AG09309 (cell line): ENCODE measurements around the gene DDR2.
A peak's percentile ranks its signal among the peaks of the same experiment; 100 is the strongest.
"Not testable (repeated sequence)": the region's sequence is repeated elsewhere in the genome, so short reads cannot be mapped to it uniquely, and the experiment has no call there.

ENCODE experiments used
- DNase-seq: peaks from one replicate; pipeline ENCODE4 v3.0.0-alpha.2; 2010; ENCODE audit warnings: low read depth
- H3K4me3 ChIP-seq: 2 replicates; pipeline ENCODE4 v1.5.1; 2011; ENCODE audit warnings: mild to moderate bottlenecking, low read depth, low read length, moderate library complexity; ENCODE audit not compliant: control insufficient read depth
- TF ChIP-seq, protein P1 (sequence below): IDR thresholded peaks from 2 replicates; pipeline ENCODE4 v1.5.1; 2011; ENCODE audit warnings: mild to moderate bottlenecking, low read depth, low read length, inconsistent platforms; ENCODE audit not compliant: insufficient read depth, control insufficient read depth; ENCODE audit errors: missing control alignments

The DDR2 gene

DNA sequence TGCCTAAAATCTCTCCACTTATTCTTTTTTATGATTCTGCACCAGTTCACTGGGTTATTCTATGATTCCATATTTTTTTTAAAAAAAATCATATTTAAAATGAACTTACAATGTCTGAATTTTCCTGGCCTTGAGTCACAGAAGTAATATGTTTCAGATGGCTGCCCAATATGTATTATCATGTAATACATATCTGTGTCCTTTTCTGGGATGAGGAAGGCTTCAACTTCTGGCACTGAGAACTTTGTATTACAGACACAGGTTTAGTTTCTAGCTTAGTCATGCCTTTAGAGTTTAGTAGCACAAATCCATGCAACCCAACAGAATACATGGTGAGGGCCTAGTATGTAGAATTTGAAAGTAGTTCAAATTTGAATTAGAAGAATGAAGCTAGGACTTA is 150.4 kb downstream of the DDR2 start:
- TF ChIP-seq, protein P1, sequence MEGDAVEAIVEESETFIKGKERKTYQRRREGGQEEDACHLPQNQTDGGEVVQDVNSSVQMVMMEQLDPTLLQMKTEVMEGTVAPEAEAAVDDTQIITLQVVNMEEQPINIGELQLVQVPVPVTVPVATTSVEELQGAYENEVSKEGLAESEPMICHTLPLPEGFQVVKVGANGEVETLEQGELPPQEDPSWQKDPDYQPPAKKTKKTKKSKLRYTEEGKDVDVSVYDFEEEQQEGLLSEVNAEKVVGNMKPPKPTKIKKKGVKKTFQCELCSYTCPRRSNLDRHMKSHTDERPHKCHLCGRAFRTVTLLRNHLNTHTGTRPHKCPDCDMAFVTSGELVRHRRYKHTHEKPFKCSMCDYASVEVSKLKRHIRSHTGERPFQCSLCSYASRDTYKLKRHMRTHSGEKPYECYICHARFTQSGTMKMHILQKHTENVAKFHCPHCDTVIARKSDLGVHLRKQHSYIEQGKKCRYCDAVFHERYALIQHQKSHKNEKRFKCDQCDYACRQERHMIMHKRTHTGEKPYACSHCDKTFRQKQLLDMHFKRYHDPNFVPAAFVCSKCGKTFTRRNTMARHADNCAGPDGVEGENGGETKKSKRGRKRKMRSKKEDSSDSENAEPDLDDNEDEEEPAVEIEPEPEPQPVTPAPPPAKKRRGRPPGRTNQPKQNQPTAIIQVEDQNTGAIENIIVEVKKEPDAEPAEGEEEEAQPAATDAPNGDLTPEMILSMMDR, result no peak
- DNase-seq, result no peak
- H3K4me3 ChIP-seq, result no peak overlapping the region

DNA sequence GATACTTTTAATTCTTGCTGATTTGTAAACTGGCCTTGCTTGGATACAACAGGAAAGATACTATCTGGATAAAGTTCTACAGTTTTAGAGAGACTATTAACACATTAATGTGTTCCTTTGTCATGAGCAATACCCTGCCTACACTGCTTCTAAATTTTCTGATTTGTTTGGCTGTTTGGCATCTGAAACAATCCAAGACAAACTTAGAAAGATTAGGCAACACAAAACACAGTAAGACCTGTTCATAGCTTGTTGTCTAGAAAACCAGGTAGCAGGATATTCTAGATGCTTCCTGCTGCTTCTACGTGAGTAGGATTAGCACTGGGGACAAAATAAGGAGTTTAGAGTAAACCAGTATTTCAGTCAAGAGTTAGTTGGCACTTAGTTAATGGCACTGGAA is 152.7 kb downstream of the DDR2 start:
- H3K4me3 ChIP-seq, DNase-seq: not testable (repeated sequence)

DNA sequence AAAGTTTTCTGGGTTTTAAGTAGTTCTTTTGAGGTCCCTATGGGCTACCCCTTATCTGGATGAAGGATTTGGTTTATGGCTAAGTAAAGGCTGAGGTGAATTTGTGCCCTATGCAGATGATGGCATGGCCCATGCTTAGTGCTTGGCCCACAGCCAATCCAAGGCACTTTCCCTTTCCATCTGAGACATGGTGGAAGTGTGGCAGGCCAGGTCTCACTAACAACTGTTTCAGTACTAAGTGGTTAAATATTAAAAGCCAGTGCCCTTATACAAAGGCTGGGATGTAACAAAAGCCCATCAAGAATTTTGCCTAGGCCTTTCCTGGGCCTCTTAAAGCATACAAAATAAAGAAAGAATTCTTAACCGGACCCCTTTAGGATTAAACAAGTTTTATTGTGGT is 156.5 kb downstream of the DDR2 start:
- DNase-seq, H3K4me3 ChIP-seq: not testable (repeated sequence)

DNA sequence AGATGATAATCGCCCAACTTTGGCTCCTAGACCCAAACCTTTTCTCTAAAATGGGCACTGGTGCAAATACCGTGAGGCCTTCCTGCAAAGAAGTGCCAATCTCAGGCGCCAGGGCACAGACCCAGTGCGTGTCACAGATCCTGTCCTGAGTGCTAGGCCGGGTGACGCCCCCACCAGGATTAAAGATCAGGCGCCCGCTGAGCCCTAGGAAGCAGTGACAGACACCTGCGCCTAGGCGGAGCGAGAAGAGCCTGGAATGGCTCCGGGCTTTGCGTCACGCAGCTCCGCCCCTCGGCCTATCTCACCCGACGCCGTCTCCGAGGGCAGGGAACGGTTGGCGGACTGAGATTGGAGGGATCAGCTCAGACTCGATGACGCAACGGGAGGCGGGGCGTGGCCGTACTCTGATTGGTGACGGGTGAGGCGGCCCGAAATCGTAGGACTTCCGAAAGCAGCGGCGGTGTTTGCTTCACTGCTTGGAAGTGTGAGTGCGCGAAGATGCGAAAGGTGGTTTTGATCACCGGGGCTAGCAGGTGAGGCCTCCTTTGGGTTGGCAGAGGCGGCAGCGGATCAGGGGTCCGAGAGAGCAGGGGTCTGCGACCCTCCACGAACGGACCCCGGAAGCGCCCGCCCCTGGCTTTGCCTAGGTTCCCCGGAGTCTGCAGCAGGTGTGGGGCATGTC is 158.2 kb downstream of the DDR2 start, which contains the start of gene HSD17B7:
TSS of gene HSD17B7 (plus strand) at position 400 of the 682 bp plus-strand sequence. CDS start at position 499, 99 bp downstream.
- peak within 1 kb of the TSS; percentile 51 for H3K4me3 ChIP-seq
- not testable (repeated sequence) for DNase-seq

DNA sequence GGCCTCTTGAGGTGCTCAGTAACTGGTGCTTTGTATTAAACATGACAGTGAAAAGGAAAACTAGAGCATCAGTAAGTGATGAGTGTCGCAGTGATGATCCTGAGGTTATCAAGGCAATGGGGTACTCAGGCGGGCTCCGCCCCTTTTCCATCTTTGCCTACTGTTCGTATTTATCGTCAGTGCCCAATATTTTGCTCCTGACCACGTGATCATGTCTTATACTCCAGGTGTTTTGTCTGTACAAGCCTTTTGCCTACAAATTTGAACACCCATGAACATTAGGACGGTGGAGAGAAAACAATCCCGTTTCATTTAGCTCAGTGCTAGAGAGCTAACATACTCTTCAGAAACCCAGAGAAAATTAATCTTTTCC is 158.7 kb downstream of the DDR2 start:
- DNase-seq, result not testable (repeated sequence)
- peak overlapping the region; percentile 51 for H3K4me3 ChIP-seq

DNA sequence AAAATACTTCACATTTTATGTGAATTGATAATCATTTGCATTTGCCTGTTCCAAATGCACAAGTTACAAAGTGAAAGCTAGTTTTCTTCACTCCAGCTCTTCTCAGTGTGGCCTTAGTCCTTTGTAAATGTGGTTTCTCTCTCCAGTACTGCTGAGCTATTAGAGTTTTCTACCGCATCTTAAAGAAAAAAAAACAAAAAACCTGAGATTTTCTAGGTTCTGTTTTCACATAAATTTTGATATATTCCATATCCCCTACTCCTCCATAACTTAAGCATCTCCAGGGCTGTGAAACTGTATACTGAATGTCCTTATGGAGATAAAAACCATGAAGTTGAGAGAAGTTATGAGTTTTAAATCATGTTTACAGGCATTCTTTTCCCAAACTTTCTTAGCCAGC is 162.0 kb downstream of the DDR2 start:
- DNase-seq, H3K4me3 ChIP-seq: not testable (repeated sequence)

DNA sequence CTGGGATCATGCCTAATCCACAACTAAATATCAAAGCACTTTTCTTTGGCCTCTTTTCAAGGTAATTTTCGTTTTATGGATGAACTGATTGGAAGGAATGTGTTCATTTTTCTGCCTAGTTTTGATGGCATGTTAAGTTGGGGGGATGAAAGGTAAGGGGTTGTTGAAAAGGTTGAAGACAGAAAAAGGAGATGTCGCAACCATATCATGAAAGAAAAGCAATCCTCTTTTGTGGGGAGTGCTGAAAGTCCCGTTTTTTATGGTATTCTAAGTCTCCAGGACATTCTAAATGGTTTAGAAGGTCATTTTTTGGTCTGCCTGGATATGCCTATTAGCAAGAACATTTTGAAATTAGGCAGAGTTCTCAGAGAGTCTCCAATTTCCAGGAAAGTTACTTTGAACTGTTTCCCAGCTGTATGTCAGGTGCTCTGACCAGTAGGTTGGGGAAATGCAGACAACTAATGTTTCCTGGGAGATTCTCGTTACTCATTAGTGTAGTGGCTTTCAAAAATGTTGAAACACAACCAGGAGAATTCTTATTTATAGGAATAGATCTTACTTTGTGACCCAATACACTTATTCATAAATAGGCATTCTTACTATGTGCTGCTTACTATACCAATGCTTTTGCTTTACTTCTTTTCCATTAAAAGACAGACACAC is 164.5 kb downstream of the DDR2 start:
- not testable (repeated sequence) for DNase-seq, H3K4me3 ChIP-seq

DNA sequence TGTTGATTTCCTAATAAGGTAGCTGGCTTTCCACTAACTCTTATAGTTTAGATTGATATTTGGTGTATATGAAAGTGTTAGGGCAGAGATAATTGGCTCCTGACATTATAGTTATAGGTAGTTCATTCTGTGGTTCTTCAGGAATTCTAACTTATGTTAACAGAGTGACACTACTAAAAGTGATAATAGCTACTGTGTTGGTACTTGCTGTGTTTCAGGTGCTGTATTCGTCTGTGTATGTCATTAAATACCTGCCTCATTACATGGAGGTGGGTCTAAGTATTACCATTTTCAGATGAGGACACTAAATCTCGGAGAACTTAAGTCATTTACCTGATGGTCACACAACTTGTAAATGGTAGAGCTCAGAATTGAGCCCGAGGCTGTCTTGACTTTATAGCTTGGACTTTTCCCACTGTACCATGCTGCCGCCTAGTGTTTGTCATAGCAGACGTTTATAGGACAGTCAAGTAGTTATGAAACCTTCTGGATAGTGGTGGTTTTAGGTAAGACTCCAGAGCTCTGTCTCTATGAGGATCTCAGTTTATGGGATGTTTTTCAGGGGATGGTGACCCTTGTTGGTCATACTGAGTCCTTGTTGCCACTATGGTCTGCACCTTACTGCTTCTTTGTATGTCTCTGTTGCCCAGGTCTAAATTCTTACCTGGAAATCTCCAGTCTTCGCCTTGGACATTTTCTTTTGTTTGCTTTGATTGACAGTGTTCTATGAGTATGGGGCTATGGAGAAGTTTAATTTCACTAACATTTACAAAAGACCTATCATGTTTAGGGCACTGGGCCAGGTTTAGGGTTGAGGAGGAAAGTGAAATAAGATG is 167.9 kb downstream of the DDR2 start:
- TF ChIP-seq, protein P1, result peak; percentile 73
- DNase-seq, result peak; percentile 31

DNA sequence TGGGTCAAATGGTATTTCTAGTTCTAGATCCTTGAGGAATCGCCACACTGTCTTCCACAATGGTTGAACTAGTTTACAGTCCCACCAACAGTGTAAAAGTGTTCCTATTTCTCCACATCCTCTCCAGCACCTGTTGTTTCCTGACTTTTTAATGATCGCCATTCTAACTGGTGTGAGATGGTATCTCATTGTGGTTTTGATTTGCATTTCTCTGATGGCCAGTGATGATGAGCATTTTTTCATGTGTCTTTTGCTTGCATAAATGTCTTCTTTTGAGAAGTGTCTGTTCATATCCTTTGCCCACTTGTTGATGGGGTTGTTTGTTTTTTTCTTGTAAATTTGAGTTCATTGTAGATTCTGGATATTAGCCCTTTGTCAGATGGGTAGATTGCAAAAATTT is 175.2 kb downstream of the DDR2 start:
- not testable (repeated sequence) for H3K4me3 ChIP-seq, DNase-seq

More for the DNA sequence above, 167.9 kb downstream of the DDR2 start:
- not testable (repeated sequence) for H3K4me3 ChIP-seq

DNA sequence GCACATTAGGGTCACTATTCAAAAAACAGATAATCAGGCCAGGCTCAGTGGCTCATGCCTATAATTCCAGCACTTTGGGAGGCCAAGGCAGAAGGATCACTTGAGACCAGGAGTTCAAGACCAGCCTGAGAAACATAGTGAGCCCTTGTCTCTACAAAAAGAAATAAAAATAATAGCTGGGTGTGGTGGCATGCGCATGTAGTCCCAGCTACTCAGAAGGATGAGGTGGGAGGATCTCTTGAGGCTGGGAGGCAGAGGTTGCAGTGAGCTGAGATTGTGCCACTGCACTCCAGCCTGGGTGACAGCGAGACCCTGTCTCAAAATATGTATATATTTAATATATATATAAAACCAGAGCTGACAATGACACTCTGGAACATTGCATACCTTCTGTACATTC is 180.1 kb downstream of the DDR2 start:
- H3K4me3 ChIP-seq, DNase-seq: not testable (repeated sequence)

DNA sequence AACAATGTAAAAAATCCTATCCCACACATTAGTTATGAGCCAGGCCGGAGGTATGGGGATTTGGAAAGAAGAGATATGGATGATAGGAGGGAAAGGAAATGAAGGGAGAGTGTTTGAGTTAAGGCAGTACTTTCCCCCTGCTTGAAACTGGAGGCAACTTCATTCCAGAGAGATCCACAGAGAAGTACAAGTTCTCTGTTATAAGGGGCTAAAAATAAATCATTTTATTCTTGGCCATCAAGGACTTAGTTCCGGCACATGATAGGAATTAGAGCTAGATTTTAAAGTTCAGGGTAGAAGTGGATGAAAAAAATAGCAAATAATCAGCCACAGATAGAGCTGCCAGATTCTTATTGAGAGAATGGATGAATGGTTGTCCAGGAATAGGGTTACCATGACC is 185.9 kb downstream of the DDR2 start:
- not testable (repeated sequence) for H3K4me3 ChIP-seq, DNase-seq

DNA sequence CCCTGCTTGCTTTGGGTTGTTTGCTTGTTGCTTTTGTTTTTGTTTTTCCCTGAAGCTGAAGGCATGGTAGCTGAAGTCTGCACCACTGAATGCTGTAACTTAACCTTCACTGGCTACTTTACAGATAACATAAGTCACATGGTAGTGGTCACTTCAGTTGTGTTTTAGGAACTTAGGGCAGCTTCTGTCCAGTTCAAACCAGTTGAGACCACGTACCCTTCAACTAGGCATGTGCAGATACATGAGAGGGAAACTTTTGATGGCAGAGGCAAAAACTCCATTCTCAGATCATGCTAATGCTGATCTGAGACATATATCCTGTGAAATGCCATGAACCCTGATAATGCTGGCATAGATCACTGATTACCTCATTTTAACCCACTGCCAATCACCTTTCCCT is 186.4 kb downstream of the DDR2 start:
- not testable (repeated sequence) for H3K4me3 ChIP-seq, DNase-seq
